ENCODE data around the gene HS3ST3A1.
"Not testable (repeated sequence)": the region's sequence is repeated elsewhere in the genome, so short reads cannot be mapped to it uniquely, and the experiment has no call there.

HS3ST3A1 gene

GRCh38 chr17:13538841-13539411 lies 62.8 kb downstream of the HS3ST3A1 start:
- no peak for DNase-seq (ENCODE audit: low read depth in 2 of 2)

- DNase-seq (ENCODE audit: low read depth in 2 of 2): no peak
These were observed 63.7 kb downstream of the HS3ST3A1 start for GRCh38 chr17:13537871-13538643.

GRCh38 chr17:13537167-13537731 lies 64.5 kb downstream of the HS3ST3A1 start:
- no peak for DNase-seq (ENCODE audit: low read depth in 2 of 2)

- no peak for DNase-seq (ENCODE audit: low read depth in 2 of 2)
These were observed 66.8 kb downstream of the HS3ST3A1 start for GRCh38 chr17:13534946-13535345.

DNA sequence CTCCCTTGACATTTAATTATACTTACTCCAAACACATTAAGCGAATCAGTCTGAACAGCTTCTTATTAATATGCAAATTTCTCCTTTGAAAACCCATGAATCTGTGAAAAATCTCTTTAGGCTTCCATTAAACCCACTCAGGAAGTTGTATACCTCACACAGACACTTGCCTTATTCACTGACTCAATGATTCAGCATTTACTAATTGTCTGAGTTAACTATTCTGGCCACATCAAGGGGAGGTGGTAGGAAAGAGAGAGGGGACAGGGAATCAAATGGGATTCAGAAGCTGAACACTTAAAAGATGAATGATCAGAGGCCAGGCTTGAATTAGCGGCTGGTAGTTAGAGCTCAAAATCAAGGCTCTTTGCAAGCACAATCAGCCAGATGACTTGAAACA lies 70.0 kb downstream of the HS3ST3A1 start:
- DNase-seq (ENCODE audit: low read depth in 2 of 2): no peak

GRCh38 chr17:13525876-13526275 lies 75.9 kb downstream of the HS3ST3A1 start:
- no peak for DNase-seq (ENCODE audit: low read depth in 2 of 2)

- DNase-seq (ENCODE audit: low read depth in 2 of 2): no peak
These were observed 78.6 kb downstream of the HS3ST3A1 start for GRCh38 chr17:13523164-13523563.

GRCh38 chr17:13522749-13523148 lies 79.0 kb downstream of the HS3ST3A1 start:
- no peak for DNase-seq (ENCODE audit: low read depth in 2 of 2)

- no peak for DNase-seq (ENCODE audit: low read depth in 2 of 2)
These were observed 79.9 kb downstream of the HS3ST3A1 start for GRCh38 chr17:13521784-13522183.

GRCh38 chr17:13520899-13521572 lies 80.7 kb downstream of the HS3ST3A1 start:
- no peak for DNase-seq (ENCODE audit: low read depth in 2 of 2)

- DNase-seq (ENCODE audit: low read depth in 2 of 2): no peak
These were observed 83.3 kb downstream of the HS3ST3A1 start for GRCh38 chr17:13518261-13519000.

DNA sequence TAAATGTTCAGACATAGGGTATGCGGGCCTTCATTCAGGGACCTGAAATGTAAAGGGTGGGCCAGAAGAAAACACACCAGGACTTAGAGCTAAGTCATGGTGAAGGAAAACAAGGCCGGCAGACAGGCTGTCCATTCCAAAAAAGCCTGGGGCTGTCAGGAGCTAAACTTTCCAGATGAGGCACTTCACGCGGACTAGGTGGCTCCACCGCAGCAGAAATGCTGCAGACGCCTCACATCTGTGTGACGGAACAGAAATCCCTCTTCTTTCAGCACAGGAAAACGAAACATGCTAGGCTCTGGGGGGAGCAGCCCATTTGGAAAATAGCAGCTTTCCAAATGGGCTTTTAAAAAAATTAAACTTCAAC lies 88.7 kb downstream of the HS3ST3A1 start:
- no peak for DNase-seq (ENCODE audit: low read depth in 2 of 2)

GRCh38 chr17:13510062-13510461 lies 91.7 kb downstream of the HS3ST3A1 start:
- DNase-seq (ENCODE audit: low read depth in 2 of 2): no peak

DNA sequence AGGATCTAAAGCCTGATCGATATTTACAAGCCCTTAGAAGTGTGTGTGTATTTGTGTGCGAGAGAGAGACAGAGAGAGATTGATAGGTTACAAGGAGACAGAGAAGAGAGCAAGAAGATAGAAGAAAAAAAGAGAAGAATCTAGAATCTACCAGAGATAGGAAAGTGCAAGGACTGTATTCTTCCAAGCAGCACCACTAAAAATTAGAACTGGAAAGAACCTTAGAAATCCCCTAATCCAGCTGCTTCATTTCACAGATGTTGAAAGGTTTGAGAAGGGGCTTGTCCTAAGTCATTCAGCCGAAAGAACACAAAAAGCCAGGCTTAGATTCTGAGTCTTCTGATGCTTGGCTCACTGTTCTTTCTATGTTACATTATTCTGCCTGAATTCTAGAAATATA lies 92.2 kb downstream of the HS3ST3A1 start:
- DNase-seq (ENCODE audit: low read depth in 2 of 2): no peak

GRCh38 chr17:13508896-13509295 lies 92.8 kb downstream of the HS3ST3A1 start:
- DNase-seq (ENCODE audit: low read depth in 2 of 2): no peak

- no peak for DNase-seq (ENCODE audit: low read depth in 2 of 2)
These were observed 98.2 kb downstream of the HS3ST3A1 start for GRCh38 chr17:13503526-13503925.

DNA sequence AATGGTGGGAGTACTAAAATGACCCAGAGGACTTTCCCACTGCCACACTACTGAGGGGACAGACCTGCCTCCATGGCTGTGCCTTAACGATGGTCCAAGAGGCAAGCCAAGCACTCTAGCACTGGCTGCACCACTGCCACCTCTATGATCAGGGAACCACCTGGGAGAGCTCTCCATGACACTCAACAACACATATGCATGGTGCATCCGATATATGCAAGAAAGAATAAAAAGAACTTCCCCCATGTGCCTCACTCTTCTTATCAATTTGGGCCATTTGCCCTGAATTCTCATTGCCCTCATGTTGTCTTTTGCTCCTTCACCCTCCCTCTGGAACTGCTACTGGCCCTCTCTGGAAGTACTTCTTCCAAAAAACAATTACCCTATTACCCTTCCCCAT lies 99.5 kb downstream of the HS3ST3A1 start:
- DNase-seq (ENCODE audit: low read depth in 2 of 2): no peak

DNA sequence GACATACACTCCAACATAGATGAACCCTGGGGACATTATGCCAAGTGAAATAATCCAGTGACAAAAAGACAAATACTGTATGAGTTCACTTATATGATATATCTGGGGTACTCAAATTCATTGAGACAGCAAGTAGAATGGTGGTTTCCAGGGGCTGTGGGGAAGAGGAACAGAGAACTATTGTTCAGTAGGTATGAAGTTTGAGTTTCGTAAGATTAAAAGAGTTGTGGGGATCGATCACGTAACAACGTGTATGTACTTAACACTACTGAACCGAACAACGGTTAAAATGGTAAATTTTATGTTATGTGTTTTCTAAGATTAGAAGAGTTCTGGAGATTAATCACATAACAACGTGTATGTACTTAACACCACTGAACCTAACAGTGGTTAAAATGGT lies 100.8 kb downstream of the HS3ST3A1 start:
- no peak for DNase-seq (ENCODE audit: low read depth in 2 of 2)

- DNase-seq (ENCODE audit: low read depth in 2 of 2): no peak
These were observed 103.5 kb downstream of the HS3ST3A1 start for GRCh38 chr17:13498184-13498583.

DNA sequence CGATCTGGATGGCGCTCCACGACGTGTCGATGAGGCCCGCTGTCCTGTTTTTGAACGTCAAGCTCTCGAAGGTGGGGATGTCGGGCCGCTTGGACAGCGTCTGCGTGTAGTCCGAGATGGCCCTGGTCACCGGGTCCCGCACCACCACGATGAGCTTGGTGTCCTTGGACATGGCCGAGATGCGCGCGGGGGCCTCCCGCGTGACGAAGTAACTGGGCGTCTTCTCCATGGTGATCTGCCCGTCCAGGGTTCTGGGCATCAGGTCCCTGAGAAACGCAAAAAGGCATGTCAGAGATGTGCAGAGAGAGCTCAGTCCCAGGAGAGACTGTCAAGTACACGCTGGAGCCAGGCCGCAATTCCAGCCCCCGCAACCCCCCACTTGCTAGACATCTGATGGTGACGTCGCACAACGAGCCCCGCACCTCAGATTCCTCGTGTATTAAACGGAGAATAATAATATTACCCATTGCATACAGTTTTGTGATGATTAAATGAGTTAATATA lies 105.1 kb downstream of the HS3ST3A1 start:
- DNase-seq (ENCODE audit: low read depth in 2 of 2): not testable (repeated sequence)

DNA sequence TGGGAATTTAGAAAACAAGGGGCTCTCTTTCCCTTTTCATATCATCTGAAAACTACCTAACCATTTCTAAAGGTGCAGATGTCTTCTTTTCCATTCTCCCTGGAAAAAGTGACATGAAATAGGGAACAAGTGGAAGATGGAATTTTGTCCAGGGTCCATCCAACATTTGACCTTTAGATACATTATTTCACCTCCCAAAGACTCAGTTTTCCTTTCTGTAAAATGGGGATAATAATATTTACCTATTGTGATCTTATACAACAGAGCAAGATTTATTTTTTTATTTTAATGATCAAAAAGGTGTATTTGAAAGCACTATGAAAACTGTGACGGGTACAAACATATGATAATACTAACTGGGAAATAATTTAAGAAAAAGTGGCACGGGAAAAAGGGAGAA lies 106.3 kb downstream of the HS3ST3A1 start:
- DNase-seq (ENCODE audit: low read depth in 2 of 2): no peak

GRCh38 chr17:13492737-13493122 lies 109.0 kb downstream of the HS3ST3A1 start:
- DNase-seq (ENCODE audit: low read depth in 2 of 2): no peak

Data from activated CD4-positive, alpha-beta T cell treated with anti-CD3 and anti-CD28 coated beads for 24 hours (primary cell).